ENCODE measurements around the gene KDM7A.
"Not testable (repeated sequence)": the region's sequence is repeated elsewhere in the genome, so short reads cannot be mapped to it uniquely, and the experiment has no call there.

KDM7A gene

DNA sequence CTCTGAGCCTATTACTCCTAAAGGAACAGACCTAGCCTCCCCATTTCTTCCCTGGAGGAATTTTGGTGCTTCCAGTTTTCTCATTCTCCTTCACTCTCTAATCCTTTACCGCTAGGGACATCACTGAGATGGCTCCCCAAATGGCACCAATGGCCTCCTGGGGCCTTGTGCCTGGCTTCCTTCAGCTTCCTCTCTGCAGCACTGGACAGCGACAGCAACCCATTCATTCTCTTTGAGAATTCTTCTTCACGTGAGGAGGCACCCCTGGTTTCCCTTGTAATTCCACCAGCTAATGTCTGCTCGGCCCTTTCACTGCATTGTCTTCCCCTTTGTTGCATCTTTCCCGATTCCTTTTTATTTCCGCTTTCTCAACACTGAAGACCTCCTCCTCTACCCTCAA is 24.6 kb upstream of the KDM7A start:
- no peak for DNase-seq

DNA sequence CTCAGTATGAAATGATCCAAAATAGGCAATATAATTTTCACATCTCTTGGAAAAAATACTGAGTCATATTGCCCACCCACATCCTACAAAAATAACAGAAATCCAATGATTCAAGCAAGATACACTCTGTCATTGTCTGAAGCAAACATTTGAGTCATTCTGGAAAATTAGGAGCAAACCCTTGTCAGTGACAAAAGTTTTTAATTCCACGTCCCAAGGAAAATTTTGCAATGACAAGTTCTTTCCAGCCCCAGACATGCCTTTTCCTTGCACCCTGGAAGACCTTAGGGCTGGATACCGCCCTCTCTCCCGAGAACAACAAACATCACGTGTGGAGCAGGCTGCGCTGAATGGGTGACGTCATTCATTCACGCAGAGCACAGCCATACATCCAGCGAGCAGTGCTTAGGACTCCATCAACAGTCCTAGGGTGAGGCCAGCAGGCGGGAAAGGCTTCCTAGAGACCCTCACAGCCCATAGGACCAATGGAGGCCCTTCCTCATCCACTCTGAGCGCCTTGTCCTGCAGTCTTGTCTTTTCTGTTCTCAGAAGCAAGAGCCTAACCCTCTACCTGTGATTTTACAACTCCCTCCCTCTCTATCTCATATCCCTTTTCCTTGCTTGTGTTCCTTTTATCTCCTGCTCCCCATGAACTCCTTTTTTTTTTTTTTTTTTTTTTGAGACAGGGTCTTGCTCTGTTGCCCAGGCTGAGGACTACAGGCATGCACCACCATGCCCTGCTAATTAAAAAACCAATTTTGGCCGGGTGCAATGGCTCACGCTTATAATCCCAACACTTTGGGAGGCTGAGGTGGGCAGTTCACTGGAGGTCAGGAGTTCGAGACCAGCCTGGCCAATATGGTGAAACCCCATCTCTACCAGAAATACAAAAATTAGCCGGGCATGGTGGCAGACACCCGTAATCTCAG is 23.5 kb upstream of the KDM7A start:
- DNase-seq = peak; percentile 36

DNA sequence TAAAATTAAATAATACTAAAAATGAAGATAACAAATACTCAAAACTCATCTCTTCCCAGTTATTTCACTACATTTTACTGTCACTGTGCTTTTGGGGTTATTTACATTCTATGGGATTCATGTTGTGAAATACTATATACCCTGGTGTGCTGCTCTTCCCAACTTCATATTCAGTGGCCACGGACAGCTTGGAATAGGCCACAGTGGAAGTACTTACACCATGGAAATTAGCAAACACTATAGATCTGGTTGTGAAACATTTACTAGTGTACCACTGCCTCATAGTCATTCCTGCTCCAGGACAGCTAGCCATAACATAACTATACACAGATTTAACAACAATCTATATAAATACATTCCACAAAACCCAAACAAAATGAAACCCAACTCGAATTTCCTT is 21.2 kb upstream of the KDM7A start:
- DNase-seq = no peak

DNA sequence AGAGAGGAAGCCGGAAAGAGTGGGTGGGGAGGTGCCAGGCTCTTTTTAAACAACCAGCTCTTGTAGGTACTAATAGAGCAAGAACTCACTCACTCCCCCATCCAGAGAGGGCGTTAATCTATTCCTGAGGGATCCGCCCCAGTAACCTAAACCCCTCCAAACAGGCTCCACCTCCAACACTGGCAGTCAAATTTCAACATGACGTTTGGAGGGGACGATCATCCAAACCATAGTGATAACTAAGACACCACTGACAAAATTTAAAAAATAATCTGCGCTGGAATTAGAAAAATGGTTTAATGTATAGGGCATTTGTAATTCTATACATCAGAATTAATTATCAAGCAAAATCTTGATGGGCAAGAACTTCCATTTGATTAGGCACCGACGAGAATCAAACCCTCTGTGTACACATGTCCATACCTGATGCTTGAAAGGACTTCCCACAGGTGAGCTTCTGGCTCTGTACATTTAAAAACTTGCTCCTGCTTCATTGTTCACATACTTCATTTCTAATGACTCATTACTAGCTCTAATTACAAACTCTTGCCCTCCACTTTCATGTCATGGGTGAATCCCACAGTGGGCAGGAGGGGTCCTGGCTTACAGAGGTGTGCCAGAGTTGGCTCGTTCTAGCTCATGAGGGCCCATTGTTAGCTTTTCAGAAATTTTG is 20.6 kb upstream of the KDM7A start:
- DNase-seq = no peak

DNA sequence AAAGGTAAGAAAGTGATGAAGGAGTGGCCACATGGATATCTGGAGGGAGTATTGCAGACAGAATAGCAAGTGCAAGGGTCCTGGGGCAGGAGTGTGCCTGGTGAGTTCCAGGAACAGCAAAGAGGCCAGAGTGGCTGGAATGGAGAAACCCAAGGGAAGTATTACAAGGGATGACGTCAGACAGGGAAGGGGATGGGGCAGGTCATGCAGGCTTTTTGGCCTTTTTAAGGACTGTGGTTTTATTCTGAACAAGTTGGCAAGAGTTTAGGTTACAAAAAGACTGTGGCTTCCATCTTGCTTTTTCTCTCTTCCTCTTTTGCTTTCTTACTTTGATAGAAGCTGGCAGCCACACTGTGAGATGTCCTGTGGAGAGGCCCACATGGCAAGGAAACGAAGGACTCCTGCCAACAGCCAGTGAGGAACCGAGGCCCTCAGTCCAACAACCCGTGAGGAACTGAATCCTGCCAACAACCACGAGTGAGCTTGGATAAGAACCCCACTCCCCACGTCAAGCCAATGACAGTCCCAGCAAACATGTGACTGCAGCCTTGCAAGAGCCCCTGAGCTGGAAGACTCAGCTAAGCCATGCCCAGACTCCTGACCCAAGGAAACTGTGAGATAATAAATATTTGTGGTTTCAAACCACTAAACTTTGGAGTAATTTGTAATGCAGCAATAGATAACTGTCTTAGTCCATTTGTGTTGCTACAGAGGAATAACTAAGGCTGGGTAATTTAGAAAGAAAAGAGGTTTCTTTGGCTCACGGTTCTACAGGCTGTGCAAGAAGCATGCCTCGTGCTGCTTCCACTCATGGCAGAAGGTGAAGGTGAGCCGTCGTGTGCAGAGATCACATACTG is 19.8 kb upstream of the KDM7A start:
- DNase-seq = no peak

DNA sequence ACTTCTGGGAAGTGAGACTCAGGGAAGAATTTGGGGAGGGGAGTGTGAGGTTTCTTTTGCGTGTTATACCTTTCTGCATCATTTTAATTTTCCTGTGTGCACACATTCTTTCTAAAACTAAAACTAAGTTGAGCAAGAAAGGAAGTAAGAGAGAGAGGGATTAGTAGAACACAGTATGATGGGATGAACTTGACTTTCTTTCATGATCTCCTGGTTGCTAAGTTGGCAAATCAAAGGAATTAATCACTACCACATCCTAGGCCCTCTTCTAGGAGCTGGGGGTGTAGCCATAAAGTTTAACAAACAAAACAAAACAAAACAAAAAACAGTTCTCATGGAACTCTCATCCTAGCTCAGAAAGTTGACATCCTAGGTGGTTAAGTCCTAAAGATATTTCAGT is 19.1 kb upstream of the KDM7A start:
- DNase-seq = no peak

DNA sequence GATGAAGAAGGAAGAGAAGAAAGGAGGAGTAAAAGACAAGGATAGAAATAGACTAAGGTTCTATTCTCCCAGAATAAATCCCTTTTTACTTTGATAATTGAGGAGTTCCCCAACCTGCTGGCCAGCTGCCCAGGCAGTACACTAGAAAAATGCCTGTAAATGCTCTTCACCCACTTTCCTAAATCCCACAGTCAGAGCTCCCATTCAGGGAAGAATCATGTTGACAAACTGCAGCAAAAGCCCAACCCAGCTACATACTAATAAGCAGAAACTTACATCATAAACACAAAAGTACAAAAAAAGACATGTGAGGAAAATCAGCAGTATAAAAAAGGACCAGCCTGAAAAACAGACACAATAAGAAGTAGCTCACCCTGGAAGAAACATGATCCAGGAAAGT is 15.8 kb upstream of the KDM7A start:
- DNase-seq = no peak

DNA sequence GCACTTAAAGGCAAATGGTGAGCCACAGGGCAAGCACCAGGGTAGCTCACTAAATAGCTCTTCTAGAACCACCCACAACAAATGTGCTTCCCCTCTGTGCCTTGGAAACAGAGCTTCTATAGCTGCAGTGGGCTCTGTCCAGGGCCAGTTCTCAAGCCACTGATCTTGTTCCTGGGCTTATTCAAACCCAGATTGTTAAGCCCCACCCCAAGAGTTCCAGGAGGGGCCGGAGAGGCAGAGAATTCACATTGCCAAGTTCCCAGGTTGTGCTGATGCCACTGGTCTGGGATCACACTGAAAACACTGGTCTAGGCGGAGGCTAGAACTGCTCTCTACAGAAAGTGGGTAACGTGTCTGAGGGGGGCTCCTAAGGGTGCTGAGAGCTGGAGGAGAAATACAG is 15.4 kb upstream of the KDM7A start:
- DNase-seq = no peak

DNA sequence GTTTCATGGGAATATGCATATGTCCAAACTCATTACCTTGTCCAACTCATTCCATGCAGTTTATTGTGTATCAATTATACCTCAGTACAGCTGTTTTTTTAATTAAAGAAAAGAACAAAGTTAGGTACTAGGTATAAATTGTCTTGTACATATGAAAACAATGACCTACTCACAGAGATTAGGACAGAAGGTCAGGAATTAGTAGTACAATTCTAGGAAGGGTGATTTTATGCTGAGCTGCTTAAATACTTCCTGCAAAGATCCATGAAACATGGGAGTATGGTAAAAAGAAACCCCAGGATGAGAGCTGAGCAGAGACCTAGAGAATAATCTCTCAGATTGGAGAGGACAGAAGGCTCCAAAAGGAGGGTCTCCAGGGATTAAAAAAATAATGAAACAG is 13.8 kb upstream of the KDM7A start:
- no peak for DNase-seq

DNA sequence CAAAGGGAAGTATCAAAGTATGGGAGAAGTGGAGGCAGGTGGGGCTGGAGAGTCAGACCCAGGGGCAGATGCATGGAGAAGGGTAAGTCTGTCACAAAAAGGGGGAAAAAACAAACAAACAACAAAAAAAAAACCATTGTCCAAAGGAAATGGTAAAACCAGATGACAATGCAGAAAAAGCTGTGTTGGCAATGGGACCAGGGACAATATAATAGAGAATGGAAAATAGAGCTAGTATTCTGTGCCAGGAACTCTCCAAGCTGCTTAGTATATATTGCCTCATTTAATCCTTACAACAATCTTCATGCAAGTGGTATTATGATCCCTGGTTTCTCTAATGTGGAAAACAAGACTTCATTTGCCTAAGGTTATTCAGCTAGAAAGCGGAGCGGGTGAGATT is 13.1 kb upstream of the KDM7A start:
- no peak for DNase-seq

DNA sequence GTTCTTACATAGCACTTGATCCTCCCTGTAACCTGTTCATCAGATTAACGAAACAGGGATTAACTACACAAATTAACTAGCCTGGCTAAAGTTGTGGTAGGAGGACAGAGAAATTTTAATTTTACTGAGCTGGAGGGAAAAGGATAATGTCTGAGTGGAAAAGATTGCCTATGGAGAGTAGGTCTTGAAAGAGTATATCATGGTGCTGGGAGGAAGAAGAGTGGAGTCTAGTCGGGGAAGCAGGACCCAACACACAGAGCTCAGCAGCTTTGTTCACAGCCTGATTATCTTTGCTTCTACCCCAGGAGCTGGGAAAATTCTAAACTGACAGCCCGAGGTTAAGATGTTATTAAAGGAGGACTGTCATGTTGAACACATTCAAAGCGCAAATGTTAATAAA is 6.1 kb upstream of the KDM7A start:
- DNase-seq = no peak

DNA sequence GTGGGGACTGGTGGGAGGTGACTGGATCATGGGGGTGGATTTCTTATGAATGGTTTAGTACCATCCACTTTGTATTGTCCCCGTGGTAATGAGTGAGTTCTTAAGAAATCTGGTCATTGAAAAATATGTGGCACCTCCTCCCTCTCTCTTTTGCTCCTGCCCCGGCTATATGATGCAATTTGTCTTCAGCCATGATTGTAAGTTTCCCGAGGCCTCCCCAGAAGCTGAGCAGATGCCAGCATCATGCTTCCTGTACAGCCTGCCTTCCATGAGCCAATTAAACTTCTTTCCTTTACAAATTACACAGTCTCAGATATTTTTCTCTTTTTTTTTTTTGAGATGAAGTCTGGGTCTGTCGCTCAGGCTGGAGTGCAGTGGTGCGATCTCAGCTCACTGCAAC is 2.6 kb upstream of the KDM7A start:
- DNase-seq = no peak

DNA sequence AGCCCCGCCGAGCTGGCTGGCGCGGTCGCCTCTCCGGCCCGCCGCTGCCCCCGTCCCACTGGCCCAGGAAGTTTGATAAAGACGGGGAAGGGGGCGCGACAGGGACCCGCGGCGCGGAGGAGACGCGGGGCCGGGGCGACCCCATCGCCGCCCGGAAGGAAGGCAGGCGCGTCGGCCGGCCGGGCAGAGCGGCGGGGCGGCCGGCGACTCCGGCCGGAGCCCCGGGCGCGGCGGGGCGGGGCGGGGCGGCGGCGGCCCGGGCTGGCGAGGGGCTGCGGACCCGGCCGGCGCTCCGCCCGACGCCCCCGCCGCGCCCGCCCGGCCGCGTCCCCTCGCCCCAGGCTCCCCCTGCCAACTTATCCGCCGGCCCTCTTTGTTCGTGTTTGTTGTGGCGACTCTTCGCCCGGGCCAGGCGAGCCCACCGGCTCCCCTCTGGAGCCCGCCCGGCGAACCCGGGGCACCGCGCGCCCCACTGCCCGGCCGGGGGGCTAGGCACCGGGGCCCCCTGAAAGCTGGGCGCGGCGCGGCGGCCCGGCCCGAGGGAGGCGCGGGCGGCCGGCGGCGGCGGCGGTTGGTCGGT is 571 bp downstream of the KDM7A start:
- no peak for DNase-seq

DNA sequence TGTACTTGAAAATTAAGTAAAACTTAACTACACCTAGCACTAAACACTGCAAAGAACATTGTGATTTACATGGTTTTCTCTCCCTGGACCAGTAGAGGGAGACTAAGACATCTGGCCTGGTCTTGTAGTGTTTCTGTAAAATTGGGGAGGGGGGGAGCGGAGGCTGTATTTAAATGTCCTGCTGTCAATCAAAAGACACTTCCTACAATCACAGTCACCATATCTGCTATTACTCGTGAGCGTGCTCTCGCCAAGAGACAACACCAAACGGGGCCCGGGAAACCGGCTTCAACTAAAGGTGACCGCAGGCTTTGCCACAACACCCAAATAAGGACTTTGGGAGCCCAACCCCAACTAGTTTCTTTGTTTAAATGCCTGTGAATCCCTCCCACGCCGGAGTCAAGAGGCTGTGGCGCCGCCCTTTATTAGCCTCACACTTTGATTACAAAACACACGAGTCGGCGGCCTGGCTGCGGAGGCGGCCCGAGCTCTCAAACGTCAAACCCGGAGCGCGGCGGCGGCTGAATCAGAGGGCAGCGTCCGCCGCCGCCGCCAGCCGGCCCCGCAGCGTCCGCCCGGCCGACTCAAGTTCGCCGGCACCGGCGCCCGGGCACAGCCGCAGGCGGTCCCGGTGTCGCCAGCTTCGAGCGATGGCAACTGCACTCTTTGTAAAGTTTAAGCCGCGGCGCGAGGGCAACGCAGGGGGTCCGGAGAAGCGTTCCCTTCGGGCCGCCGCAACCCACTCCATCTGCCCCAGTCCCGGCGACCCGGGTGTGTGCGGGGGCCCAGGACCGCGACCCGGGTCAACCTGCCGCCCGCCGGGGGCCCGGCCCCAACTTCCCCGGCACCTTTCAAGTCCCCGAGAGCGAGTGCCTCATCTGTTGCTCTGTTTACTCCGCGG is 1.3 kb downstream of the KDM7A start:
- peak; percentile 83 for DNase-seq

DNA sequence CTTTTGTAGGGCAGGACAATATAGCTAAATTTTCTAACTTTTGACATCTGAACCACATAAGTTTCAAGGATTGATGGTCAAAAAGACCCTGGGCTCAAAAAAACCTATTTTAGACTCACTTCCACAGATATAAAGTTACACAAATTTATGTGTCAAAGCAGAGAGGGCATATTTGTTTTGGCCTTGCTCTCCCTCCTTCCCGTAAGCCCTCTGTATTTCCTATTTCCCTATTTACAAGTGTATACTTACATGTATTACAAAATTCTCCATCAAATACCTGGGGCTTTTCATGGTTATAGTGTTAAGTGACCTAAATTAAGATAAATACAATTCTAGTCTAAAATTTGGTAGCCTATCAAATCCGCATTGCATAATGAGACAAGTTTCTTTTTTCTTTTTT is 2.6 kb downstream of the KDM7A start:
- no peak for DNase-seq

DNA sequence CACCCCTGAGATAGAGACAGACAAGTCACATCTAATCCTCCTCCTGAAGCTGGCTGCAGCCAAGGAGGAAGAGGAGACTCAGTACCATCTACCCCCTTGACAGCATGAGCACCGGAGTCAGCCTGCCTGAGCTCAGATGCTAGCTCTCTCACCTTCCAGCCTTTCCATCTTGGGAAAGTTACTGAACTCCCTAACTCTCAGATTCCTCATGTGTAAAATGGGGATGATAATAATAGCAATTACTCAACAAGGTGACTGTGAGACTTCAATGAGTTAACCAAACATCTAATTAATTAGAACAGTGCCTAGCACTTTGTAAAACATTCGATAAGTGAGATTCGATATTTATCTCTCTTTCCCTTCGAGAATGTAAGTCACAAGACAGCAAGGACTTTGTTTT is 6.4 kb downstream of the KDM7A start:
- DNase-seq = no peak

DNA sequence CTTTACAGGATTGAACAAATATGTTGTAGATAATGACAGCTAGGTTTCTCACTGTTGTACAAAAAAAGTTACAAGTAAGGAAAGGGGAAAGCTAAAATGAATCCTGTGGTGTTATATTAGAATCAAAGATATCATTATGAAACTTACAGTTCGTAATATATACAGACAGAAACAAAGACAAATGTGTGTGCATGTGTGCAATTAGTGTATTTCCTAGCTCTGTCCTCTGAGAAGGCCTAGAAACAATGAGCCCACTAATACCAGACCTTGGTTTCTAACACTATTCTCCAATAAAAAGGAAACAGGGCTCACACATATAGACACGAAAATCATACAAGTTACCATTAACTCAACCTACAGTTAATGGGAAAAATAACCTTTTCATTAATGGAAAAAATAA is 8.0 kb downstream of the KDM7A start:
- no peak for DNase-seq

DNA sequence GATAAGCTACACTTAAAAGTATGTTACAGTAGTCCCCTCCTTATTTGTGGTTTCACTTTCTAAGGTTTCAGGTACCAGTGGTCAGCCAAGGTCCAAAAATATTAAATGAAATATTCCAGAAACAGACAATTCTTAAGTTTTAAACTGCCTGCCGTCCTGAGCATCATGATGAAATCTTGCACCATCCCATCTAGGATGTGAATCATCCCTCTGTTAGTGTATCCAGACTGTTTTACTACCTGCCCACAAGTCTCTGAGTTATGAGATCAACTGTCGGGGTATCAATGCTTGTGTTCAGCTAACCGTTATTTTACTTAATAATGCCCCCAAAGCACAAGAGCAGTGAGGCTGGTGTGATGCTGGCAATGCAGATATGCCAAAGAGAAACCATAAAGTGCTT is 11.4 kb downstream of the KDM7A start:
- no peak for DNase-seq

DNA sequence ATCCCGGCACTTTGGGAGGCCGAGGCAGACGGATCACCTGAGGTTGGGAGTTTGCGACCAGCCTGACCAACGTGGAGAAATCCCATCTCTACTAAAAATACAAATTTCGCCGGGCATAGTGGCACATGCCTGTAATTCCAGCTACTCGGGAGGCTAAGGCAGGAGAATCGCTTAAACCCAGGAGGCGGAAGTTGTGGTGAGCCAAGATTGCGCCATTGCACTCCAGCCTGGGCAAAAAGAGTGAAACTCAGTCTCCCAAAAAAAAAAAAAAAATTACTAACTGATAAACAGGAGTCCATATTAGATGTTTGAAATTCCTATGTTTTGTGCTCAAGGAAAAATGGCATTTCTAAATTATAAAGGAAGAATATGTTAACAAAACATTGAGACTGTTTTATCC is 14.7 kb downstream of the KDM7A start:
- not testable (repeated sequence) for DNase-seq

DNA sequence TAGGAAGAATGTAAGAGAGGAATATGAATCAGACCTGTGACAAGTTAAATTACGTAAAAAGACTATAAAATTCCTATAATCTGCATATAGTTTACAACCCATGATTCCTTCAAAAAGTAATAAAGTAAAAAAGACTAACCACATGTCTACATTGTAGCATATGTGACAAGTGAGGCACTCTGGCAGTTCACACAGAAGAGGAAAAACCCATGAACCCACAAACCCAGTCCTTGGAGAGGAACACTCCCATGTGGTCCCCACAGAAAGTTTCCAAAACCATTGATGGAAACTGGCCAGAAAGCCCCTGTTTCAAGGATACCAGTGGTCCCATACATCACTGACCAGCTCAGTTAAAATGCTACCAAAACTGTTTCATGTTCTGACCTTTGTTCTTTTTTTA is 15.7 kb downstream of the KDM7A start:
- no peak for DNase-seq

DNA sequence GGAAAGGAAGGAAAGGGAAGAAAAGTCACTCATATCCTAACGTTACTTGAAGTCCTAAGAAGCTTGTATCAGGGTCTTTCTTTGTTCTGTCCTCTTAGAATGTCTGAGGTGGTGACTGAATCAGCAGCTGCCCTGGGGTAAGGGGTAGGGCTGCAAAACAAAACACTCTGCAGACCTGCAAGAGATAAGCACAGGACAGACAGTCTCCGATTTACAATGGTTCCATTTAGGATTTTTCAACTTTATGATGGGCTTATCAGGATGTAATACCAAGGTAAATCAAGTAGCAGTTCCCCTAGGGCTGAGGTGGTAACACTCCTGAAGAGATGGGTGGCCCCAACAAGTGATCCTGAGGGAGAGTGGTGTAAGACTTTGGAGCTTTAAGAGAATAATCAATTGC is 16.5 kb downstream of the KDM7A start:
- no peak for DNase-seq

DNA sequence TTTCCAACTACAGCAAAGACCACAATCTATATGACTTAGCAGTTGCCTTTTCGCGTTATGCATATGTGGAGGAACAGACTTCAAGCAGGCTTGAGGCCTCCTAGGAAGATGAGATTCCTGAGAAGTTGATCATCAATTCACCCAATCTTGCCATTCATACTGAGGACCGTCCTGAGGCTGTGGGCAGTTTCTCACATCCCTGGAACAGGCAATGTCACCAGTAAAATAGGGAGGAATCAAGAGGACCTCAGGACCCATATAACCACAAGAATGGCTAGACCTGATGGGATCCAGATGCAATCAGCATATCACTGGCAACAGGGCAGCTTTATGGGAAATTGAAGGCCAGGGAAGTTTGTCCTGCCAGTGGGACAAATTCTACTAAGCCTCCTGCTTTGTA is 17.3 kb downstream of the KDM7A start:
- no peak for DNase-seq
